ENCODE measurements around the gene ZZZ3.
"Not testable (repeated sequence)": the region's sequence is repeated elsewhere in the genome, so short reads cannot be mapped to it uniquely, and the experiment has no call there.

ZZZ3 gene

GRCh38 chr1:77670330-77670729, 12.1 kb downstream of the ZZZ3 start:
- DNase-seq (ENCODE audit: low spot score) = no peak

GRCh38 chr1:77668924-77669449, 13.5 kb downstream of the ZZZ3 start:
- peak; percentile 19 for DNase-seq (ENCODE audit: low spot score)

- no peak for DNase-seq (ENCODE audit: low spot score)
These were observed 17.4 kb downstream of the ZZZ3 start for GRCh38 chr1:77664939-77665516.

GRCh38 chr1:77661696-77662095, 20.8 kb downstream of the ZZZ3 start:
- no peak for DNase-seq (ENCODE audit: low spot score)

GRCh38 chr1:77659879-77660593, 22.4 kb downstream of the ZZZ3 start:
- no peak for DNase-seq (ENCODE audit: low spot score)

GRCh38 chr1:77658271-77658670, 24.2 kb downstream of the ZZZ3 start:
- no peak for DNase-seq (ENCODE audit: low spot score)

GRCh38 chr1:77655431-77655974, 27.0 kb downstream of the ZZZ3 start:
- no peak for DNase-seq (ENCODE audit: low spot score)

GRCh38 chr1:77652970-77653516, 29.4 kb downstream of the ZZZ3 start:
- no peak for DNase-seq (ENCODE audit: low spot score)

GRCh38 chr1:77652268-77652667, 30.2 kb downstream of the ZZZ3 start:
- DNase-seq (ENCODE audit: low spot score) = no peak

- no peak for DNase-seq (ENCODE audit: low spot score)
These were observed 33.3 kb downstream of the ZZZ3 start for GRCh38 chr1:77649127-77649526.

GRCh38 chr1:77646224-77646623, 36.2 kb downstream of the ZZZ3 start:
- not testable (repeated sequence) for DNase-seq (ENCODE audit: low spot score)

- DNase-seq (ENCODE audit: low spot score) = no peak
These were observed 39.0 kb downstream of the ZZZ3 start for GRCh38 chr1:77643456-77643855.

- no peak for DNase-seq (ENCODE audit: low spot score)
These were observed 39.5 kb downstream of the ZZZ3 start for GRCh38 chr1:77642941-77643340.

- no peak for DNase-seq (ENCODE audit: low spot score)
These were observed 40.3 kb downstream of the ZZZ3 start for GRCh38 chr1:77642196-77642595.

- peak; percentile 19 for DNase-seq (ENCODE audit: low spot score)
These were observed 42.8 kb downstream of the ZZZ3 start for GRCh38 chr1:77639557-77640069.

- DNase-seq (ENCODE audit: low spot score) = no peak
These were observed 43.4 kb downstream of the ZZZ3 start for GRCh38 chr1:77639056-77639455.

- no peak for DNase-seq (ENCODE audit: low spot score)
These were observed 45.6 kb downstream of the ZZZ3 start for GRCh38 chr1:77636864-77637263.

All from activated CD4-positive, alpha-beta T cell treated with anti-CD3 and anti-CD28 coated beads, Interleukin-2, Interleukin-4, amounts not matched to agents 100 ng/mL and 50 ng/mL, durations not matched to agents 16 hours and 8 hours (primary cell).